K562 (cell line): ENCODE results near the gene MALRD1. TPM values are rescaled to one million over a fixed set of nuclear protein-coding genes. Genes with fewer than 3 reads are reported as not detected.

Experiments used
- ATAC-seq: fragments of 200-7000 bp; cut with Tn5 transposase; 3 replicates; pipeline ENCODE4 v1.9.1; 2020; ENCODE audit warnings: moderate library complexity
- BruUV-seq: library from RNA; stranded (reverse); fragments of 400-500 nt; replicated peaks from 2 replicates; lab custom pipeline; 2021; lab: Mats Ljungman, UMichigan
- CTCF ChIA-PET: fragments of 300-600 bp; formaldehyde crosslinking; extraction: SDS; loops from one replicate; lab custom pipeline; 2021; ENCODE audit warnings: low intra/inter-chr PET ratio; lab: Yijun Ruan, JAX
- POLR2A ChIA-PET: fragments of 300-600, 350-650 bp; sonication (Branson Sonifier 250); formaldehyde crosslinking; extraction: SDS; loops from one replicate; lab custom pipeline; 2021; ENCODE audit warnings: antibody characterized with exemption, inconsistent platforms; lab: Yijun Ruan, JAX
- DNase-seq, 4 experiments: peaks; one replicate each; pipeline versions ENCODE4 v3.0.0 to v3.0.0-alpha.2; 2011 to 2018; ENCODE audit warnings: low spot score in 3 of 4, mixed read lengths in 3 of 4; ENCODE audit errors: extremely low read depth in 1 of 4
- FAIRE-seq: peaks from 2 replicates; lab custom pipeline; 2011; peaks lifted over from hg19 to GRCh38; lab: Jason Lieb, UNC
- H2AFZ ChIP-seq: 2 replicates; pipeline ENCODE4 v1.6.0; 2011; ENCODE audit warnings: low read depth, low read length, control low read depth, inconsistent platforms
- H3K27ac ChIP-seq: fragments of 200-600 bp; 3 replicates; pipeline ENCODE4 v1.8.0; 2011; ENCODE audit warnings: low read depth, mild to moderate bottlenecking, control low read depth, inconsistent platforms, low read length, moderate library complexity, mixed read lengths; ENCODE audit errors: extremely low read depth
- H3K27me3 ChIP-seq, 2 experiments: fragments of 300-600 bp in 1 of 2; 2 replicates in 1 of 2; 3 replicates in 1 of 2; pipeline versions ENCODE4 v1.6.0 to v1.8.0; 2011; ENCODE audit warnings: inconsistent platforms in 2 of 2, low read length in 2 of 2, mild to moderate bottlenecking in 1 of 2, mixed read lengths in 1 of 2, moderate library complexity in 1 of 2; ENCODE audit not compliant: control insufficient read depth in 2 of 2, insufficient read depth in 2 of 2
- H3K36me3 ChIP-seq: fragments of 300-600 bp; 3 replicates; pipeline ENCODE4 v1.8.0; 2011; ENCODE audit warnings: mild to moderate bottlenecking, low read length, inconsistent platforms; ENCODE audit not compliant: control insufficient read depth, insufficient read depth
- H3K4me1 ChIP-seq, 2 experiments: fragments of 200-600 bp in 1 of 2; replicated peaks in 1 of 2; 2 replicates in 1 of 2; 3 replicates in 1 of 2; pipeline versions ENCODE4 v1.5.1 to v1.8.0; 2011; ENCODE audit warnings: inconsistent platforms in 2 of 2, low read length in 2 of 2, mild to moderate bottlenecking in 1 of 2, mixed read lengths in 1 of 2, moderate library complexity in 1 of 2; ENCODE audit not compliant: control insufficient read depth in 2 of 2, insufficient read depth in 2 of 2
- H3K4me2 ChIP-seq: 2 replicates; pipeline ENCODE4 v1.6.1; 2011; ENCODE audit warnings: low read length, control low read depth, inconsistent platforms, mixed read lengths; ENCODE audit not compliant: insufficient read depth
- H3K4me3 ChIP-seq: fragments of 200-600 bp; sonication (generic), shearing (Covaris generic); 2 replicates; pipeline ENCODE4 v1.5.1; 2016; ENCODE audit warnings: control low read depth, inconsistent platforms
- H3K79me2 ChIP-seq: fragments of 200-600 bp; 3 replicates; pipeline ENCODE4 v1.8.0; 2011; ENCODE audit warnings: low read length, inconsistent platforms; ENCODE audit not compliant: control insufficient read depth, insufficient read depth
- H3K9ac ChIP-seq, 2 experiments: 2 replicates each; pipeline versions ENCODE4 v1.6.0 to v1.6.1; 2011; ENCODE audit warnings: low read depth in 2 of 2, low read length in 2 of 2, control low read depth in 1 of 2, inconsistent platforms in 1 of 2, mild to moderate bottlenecking in 1 of 2, mixed read lengths in 1 of 2; ENCODE audit not compliant: insufficient read depth in 1 of 2
- H3K9me1 ChIP-seq: one replicate; pipeline ENCODE4 v1.6.0; 2011; ENCODE audit warnings: inconsistent platforms, mild to moderate bottlenecking, low read length, moderate library complexity; ENCODE audit not compliant: control insufficient read depth, insufficient read depth
- H3K9me3 ChIP-seq: replicated peaks from 2 replicates; pipeline ENCODE4 v1.5.1; 2011; ENCODE audit warnings: low read depth, low read length, inconsistent platforms; ENCODE audit not compliant: control insufficient read depth, insufficient read depth
- H4K20me1 ChIP-seq: replicated peaks from 2 replicates; pipeline ENCODE4 v1.6.1; 2011; ENCODE audit warnings: low read length, inconsistent platforms, mixed read lengths; ENCODE audit not compliant: control insufficient read depth, insufficient read depth
- DMBX1 ChIP-seq: fragments of 250-450 bp; sonication (Bioruptor Pico); IDR thresholded peaks from 2 replicates; pipeline ENCODE4 v1.8.0; 2022; ENCODE audit warnings: inconsistent platforms, mild to moderate bottlenecking, moderate library complexity, borderline replicate concordance
- ETS2 ChIP-seq: IDR thresholded peaks from 2 replicates; pipeline ENCODE4 v1.6.1; 2016; ENCODE audit warnings: borderline replicate concordance, missing genetic modification characterization, mild to moderate bottlenecking, moderate library complexity, missing compliant biosample characterization; ENCODE audit not compliant: poor library complexity, severe bottlenecking
- HIVEP1 ChIP-seq: fragments of 250-450 bp; sonication (Bioruptor Pico); IDR thresholded peaks from 2 replicates; pipeline ENCODE4 v1.4.0; 2020; ENCODE audit warnings: mild to moderate bottlenecking
- SIN3B ChIP-seq: fragments of 450-650 bp; IDR thresholded peaks from 2 replicates; pipeline ENCODE4 v1.6.1; 2017; ENCODE audit warnings: low read depth, mild to moderate bottlenecking, moderate library complexity
- ZNF408 ChIP-seq: fragments of 250-450 bp; sonication (Bioruptor Pico); IDR thresholded peaks from 2 replicates; pipeline ENCODE4 v1.4.0; 2020; ENCODE audit warnings: low read depth, mild to moderate bottlenecking, moderate library complexity
- ZNF695 ChIP-seq: fragments of 450-650 bp; formaldehyde crosslinking; IDR thresholded peaks from 2 replicates; pipeline ENCODE4 v1.4.0; 2020; ENCODE audit warnings: mild to moderate bottlenecking, moderate library complexity
- WGBS: fragments of 100-300 bp; shearing (Covaris generic); methylation state at CpG from one replicate; pipeline ENCODE4 v1.1.6; 2016; ENCODE audit warnings: low coverage, mixed read lengths; ENCODE audit not compliant: insufficient coverage; ENCODE audit errors: missing lambda C conversion rate; 5-methylcytosine and 5-hydroxymethylcytosine counted together
- in situ Hi-C: fragments of 300-500 bp; cut with MboI; formaldehyde crosslinking; loops from 4 replicates; pipeline ENCODE4 v1.15.0; 2018; ENCODE audit warnings: inconsistent platforms, mixed read lengths
- intact Hi-C: fragments of 100-400 bp; cut with micrococcal nuclease; formaldehyde crosslinking; loops from 2 replicates; pipeline ENCODE4 v1.14.2; 2022
- polyA plus RNA-seq, 8 experiments: library from polyadenylated mRNA; depleted of rRNA in 4 of 8; stranded (reverse) in 5 of 8; unstranded in 3 of 8; fragments of >200 nt; fragmentation: Nextera tagmentation in 2 of 8; fragmentation: Illumina TruSeq in 1 of 8; extraction: Ambion mirVana in 2 of 8; extraction: Trizol in 1 of 8; gene quantifications; 2 replicates each; pipeline versions ENCODE4 v1.2.1 to v1.2.3, GENCODE V29; 2011 to 2014; ENCODE audit warnings: inconsistent platforms in 1 of 8, missing spikeins in 1 of 8
- total RNA-seq, 7 experiments: library from RNA; depleted of rRNA in 6 of 7; stranded (reverse); fragments of >200 nt in 6 of 7; fragmentation: Illumina TruSeq in 2 of 7; extraction: Trizol in 2 of 7; gene quantifications; 2 replicates each; pipeline versions ENCODE4 v1.2.1 to v1.2.3, GENCODE V29; 2011 to 2021; ENCODE audit warnings: low replicate concordance in 1 of 7
- TF ChIP-seq, protein P1 (sequence below): fragments of 250-450 bp; sonication (Bioruptor Pico); IDR thresholded peaks from 2 replicates; pipeline ENCODE4 v1.4.0; 2020; ENCODE audit warnings: mild to moderate bottlenecking, moderate library complexity, borderline replicate concordance
- TF ChIP-seq, protein P2 (sequence below): fragments of 450-650 bp; formaldehyde crosslinking; IDR thresholded peaks from 2 replicates; pipeline ENCODE4 v1.4.0; 2022; ENCODE audit warnings: missing genetic modification characterization

MALRD1 gene
- total and polyA plus RNA-seq, 9 of the 15 experiments (the other 6 are each of a cell fraction or from before 2014, with no cell fraction given) = not detected

GRCh38 chr10:19719284-19719683 is 670.7 kb downstream of the MALRD1 start:
- Histone ChIP-seq H3K9ac (no peak overlapping the region), H3K27me3 (no peaks in the 10 kb centered on the region), H3K9me1 (no peaks in the 10 kb centered on the region), H3K4me1 (no peaks in the 10 kb centered on the region), H3K4me3 (no peak overlapping the region), H3K27ac (no peak overlapping the region), H3K9me3 (no peaks in the 10 kb centered on the region; the same call in 1 of the 2 replicates), H4K20me1 (no peaks in the 10 kb centered on the region), H3K36me3 (no peaks in the 10 kb centered on the region)
- no peak for DNase-seq
- in situ Hi-C loops (no loop called here), intact Hi-C loops (no loop called here)
- CTCF ChIA-PET = no interaction called here
- 0% methylated on average over 3 of the region's 3 CpGs for WGBS
- TF ChIP-seq ZNF408 (CRISPR knock-in tag) (no peak), DMBX1 (CRISPR knock-in tag) (no peak), ETS2 (tag) (no peak), SIN3B (no peak), ZNF695 (no peak), HIVEP1 (CRISPR knock-in tag) (no peak)
- TF ChIP-seq, protein P1, sequence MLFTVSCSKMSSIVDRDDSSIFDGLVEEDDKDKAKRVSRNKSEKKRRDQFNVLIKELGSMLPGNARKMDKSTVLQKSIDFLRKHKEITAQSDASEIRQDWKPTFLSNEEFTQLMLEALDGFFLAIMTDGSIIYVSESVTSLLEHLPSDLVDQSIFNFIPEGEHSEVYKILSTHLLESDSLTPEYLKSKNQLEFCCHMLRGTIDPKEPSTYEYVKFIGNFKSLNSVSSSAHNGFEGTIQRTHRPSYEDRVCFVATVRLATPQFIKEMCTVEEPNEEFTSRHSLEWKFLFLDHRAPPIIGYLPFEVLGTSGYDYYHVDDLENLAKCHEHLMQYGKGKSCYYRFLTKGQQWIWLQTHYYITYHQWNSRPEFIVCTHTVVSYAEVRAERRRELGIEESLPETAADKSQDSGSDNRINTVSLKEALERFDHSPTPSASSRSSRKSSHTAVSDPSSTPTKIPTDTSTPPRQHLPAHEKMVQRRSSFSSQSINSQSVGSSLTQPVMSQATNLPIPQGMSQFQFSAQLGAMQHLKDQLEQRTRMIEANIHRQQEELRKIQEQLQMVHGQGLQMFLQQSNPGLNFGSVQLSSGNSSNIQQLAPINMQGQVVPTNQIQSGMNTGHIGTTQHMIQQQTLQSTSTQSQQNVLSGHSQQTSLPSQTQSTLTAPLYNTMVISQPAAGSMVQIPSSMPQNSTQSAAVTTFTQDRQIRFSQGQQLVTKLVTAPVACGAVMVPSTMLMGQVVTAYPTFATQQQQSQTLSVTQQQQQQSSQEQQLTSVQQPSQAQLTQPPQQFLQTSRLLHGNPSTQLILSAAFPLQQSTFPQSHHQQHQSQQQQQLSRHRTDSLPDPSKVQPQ = no peak
- TF ChIP-seq, protein P2, sequence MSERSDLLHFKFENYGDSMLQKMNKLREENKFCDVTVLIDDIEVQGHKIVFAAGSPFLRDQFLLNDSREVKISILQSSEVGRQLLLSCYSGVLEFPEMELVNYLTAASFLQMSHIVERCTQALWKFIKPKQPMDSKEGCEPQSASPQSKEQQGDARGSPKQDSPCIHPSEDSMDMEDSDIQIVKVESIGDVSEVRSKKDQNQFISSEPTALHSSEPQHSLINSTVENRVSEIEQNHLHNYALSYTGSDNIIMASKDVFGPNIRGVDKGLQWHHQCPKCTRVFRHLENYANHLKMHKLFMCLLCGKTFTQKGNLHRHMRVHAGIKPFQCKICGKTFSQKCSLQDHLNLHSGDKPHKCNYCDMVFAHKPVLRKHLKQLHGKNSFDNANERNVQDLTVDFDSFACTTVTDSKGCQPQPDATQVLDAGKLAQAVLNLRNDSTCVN (CRISPR knock-in tag) = no peak
- TF ChIP-seq, all 486 proteins: peak for 0
- Histone ChIP-seq H3K79me2 (no peaks in the 10 kb centered on the region), H2AFZ (no peak overlapping the region), H3K4me2 (no peak overlapping the region)
- FAIRE-seq (no peak), ATAC-seq (no peak)
- BruUV-seq = no TSS peak
- POLR2A ChIA-PET = no interaction called here
